GM19099 (cell line): Measurements from ENCODE around the gene MSMB.

ENCODE experiments used
- POLR2A ChIP-seq: IDR thresholded peaks from 3 replicates; pipeline ENCODE4 v1.6.1; 2011; ENCODE audit warnings: low read depth; ENCODE audit not compliant: insufficient read length; ENCODE audit errors: extremely low read depth

Gene MSMB

DNA sequence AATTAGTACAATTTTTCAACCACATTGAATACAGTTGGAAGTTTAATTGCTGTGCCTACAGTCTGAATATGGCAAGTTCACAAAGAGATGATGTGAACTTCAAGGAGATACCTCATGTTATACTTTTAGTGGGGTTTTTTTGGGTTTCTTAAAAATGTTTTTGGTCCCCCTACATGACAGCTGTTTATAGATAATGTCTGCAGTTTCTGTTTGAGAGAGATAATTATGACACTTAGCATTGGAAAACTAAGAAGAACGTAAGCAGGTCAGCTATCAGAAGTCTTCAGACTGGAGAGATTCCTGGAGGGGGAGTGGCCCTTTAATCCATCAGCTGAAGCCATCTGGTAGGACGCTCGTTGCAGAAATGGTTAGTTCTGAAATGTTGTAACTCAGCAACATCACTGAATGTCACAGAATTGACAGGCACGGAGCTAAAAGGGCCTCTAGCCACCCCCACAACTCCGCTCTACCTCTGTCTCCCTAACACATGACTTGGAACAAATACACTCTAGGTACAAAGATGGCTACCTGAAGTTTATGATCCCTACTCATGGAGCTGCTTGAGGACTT, 44.8 kb downstream of the MSMB start:
- TF ChIP-seq POLR2A, result no peak

DNA sequence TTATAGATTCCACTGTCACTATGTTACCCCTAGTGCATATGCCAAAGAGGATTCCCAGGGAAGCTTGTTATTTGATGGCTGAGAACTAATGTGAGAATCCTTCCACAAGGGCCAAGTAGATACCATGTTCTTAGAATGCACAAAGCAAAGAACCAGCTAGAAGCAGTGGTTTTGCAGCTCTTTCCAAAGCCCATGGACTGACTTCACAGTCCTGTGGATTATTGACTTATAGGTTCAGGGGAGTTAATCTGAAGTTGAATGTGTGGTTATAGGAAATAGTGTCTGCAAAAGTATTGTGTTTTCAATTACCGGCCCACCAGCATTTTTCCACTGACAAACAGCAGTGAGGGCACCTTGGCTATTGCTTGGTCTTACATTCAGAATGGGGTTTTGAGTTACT, 45.5 kb downstream of the MSMB start:
- TF ChIP-seq POLR2A, result no peak

GRCh38 chr10:45997994-45998763, 47.9 kb downstream of the MSMB start:
- no peak for TF ChIP-seq POLR2A

GRCh38 chr10:45997557-45997956, 48.5 kb downstream of the MSMB start:
- no peak for TF ChIP-seq POLR2A
